NCI-H2171 (cell line): ENCODE results near the gene NAA40.

Source experiments
- DNase-seq: peaks from one replicate; lab custom pipeline; 2025; lab: John Stamatoyannopoulos, UW

The NAA40 gene

DNA sequence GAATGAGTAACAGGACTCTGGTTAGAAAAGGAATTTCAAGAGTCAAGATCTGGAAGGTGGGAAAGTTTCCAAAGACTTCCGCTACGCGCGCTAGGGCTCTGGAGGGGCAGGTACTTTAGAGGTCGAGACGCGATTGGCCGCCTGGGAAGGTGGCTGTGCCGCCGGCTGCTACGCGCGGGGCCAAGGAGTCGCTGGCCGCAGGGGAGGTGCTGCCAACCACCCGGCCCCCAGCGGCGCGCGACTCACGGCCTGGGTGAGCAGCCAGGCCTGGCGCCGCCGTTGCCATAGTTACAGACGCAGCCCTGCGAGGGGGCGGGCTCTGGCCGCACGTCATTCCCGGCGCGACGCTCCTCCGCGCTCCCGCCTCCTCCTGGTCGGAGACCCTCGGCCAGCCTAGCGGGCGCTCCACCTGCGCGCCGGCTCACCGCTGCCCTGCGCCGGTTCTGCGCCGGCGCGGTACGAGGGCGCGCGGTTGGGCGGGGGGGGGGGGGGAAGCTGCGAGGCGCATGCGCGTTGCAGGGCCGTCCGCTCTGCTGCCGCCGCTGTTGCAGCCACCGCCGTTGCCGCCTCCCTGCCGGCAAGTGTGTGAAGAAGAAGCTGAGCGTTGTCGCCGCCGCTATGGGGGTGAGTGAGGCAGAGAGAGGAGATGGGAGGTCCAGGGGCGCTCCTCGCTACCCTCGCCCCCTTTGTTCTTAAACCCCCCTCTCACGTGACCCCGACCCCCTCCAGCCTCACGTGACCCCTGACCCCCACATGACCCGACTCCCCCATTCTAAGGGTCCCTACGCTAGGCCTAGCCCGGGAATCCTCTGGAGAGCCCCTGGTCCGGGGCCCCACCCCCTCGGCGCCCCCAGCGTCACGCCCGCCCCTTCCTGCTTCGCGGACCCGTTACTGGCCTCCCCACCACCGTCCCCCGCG is at the start of gene NAA40:
Gene NAA40, plus strand, starts transcription at position 524 of the 918 bp plus-strand sequence. Its CDS starts 95 bp downstream, at position 619.
- peak; percentile 98 for DNase-seq

GRCh38 chr11:63889344-63889743 is 49.5 kb upstream of the NAA40 start:
- DNase-seq = no peak

- no peak for DNase-seq
Observed at GRCh38 chr11:63890368-63890767, 48.4 kb upstream of the NAA40 start.

DNA sequence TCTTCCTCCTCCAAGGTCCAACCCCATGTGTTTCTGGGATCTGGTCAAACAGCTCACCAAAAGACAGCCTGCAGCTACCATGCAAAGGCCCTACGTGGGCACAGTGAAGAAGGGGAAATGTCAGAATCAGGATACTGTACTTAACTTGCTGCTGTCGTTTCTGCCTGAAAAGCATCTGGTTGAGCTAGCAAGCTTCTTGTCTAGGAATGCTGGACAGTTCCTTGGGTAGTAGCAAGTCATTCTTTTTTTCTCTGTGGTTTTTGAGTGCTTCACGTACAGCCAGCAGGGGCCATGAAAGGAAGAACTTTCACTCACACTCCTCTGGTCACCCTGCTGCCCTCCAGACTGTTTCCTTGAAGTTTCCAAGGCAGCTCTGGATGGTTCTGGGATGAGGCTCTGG is 46.6 kb upstream of the NAA40 start:
- DNase-seq = no peak

DNA sequence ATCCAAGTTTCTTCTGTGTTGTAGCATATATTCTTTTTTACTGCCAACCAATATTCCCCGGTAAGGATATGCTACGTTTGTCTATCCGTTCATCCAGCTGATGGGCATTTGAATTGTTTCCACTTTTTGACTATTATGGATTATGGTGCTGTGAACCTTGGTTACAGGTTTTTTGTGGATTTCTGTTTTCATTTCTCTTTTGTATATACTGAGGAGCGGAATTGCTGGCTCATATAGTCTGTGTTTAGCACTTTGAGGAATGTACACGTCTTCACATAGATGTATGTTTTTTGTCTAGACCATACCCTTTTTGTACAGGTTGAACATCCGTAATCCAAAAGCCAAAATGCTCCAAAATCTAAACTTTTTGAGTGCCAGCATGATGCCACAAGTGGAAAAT is 45.4 kb upstream of the NAA40 start:
- DNase-seq = no peak

- no peak for DNase-seq
Observed at GRCh38 chr11:63896071-63896470, 42.7 kb upstream of the NAA40 start.

GRCh38 chr11:63897459-63898146 is 41.2 kb upstream of the NAA40 start:
- DNase-seq = no peak

DNA sequence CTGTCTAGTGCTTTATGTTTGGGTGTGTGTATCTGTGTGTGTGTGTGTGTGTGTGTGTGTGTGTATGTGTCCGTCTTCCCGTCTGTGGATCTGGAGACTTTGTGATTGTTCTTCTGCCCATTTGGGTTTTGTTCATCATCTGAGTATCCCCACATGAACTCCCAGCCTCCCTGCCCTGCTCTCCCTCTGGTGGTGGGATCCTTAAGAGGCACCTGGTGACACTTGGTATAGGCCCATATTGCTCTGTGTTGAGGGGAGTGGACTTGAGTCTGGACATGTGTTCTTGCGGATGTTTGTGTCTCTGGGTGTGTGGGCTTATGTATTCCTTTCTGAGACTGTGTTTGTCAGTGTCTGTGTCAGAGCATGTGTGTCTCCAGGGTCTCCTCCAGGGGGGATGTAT is 37.1 kb upstream of the NAA40 start:
- no peak for DNase-seq

DNA sequence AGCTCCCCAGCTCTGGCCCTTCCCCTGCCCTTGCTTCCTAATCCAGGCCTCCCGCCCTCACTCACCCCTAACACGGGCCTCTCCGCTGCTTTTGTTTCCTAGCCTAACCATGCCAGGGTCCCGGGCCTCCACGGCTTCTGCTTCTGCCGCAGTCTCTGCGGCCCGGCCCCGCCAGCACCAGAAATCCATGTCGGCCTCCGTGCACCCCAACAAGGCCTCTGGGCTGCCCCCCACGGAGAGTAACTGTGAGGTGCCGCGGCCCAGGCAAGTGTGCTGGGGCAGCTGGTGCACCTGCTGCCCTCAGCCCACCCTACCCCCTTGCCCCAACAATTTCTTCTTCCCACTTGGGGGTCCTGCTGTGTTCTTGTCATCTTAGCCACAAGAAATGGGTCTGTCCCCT is 34.9 kb upstream of the NAA40 start:
- DNase-seq = no peak

DNA sequence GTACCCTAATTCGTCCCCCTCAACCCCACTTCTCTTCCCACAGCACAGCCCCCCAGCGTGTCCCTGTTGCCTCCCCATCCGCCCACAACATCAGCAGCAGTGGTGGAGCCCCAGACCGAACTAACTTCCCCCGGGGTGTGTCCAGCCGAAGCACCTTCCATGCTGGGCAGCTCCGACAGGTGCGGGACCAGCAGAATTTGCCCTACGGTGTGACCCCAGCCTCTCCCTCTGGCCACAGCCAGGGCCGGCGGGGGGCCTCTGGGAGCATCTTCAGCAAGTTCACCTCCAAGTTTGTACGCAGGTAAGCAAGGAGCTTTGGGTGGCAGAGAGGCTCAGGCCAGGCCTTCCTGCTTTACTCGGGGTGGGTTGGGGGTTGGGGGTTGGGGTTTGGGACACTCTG is 34.1 kb upstream of the NAA40 start:
- no peak for DNase-seq

- no peak for DNase-seq
Observed at GRCh38 chr11:63905179-63905578, 33.6 kb upstream of the NAA40 start.

GRCh38 chr11:63906087-63906486 is 32.7 kb upstream of the NAA40 start:
- DNase-seq = no peak

DNA sequence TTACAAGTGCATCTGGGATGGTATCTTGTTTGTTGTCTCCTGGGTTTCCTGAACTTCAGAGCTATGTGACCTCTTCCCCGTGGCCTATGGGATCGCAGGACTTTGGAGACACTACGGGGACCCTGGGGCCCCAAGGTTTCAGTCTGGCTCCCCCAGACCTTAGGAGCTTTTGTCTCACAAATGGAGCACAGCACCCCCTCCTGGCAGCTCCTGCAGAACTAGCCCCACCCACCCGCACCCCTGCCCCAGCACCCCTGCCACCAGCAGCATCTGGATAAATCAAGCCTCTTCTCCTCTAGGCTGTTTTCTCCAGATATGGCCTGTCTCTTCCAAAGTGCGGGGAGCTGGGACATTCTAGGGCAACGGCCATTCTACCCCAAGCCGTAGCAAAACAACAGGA is 32.2 kb upstream of the NAA40 start:
- no peak for DNase-seq

DNA sequence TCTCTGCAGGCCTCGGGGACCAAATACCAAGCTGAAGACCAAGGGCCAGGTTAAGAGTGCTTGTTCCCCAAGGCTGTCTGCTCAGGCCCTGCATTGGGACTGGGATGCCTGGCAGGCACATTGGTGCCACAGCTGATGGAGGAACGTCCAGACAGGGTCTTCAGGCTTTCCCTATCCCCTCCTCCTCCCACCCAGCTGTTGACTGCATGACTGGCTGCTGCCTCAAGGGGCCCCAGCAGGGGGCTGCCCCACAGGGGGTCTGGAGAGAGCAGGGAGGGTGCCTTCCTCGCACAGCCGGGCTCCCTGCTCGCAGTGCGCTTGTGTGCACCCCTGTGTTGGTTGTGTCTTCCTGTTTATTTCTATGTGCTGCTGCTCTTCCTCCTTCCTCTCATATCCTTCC is 31.7 kb upstream of the NAA40 start:
- DNase-seq = no peak

GRCh38 chr11:63907808-63908530 is 30.8 kb upstream of the NAA40 start:
- no peak for DNase-seq

DNA sequence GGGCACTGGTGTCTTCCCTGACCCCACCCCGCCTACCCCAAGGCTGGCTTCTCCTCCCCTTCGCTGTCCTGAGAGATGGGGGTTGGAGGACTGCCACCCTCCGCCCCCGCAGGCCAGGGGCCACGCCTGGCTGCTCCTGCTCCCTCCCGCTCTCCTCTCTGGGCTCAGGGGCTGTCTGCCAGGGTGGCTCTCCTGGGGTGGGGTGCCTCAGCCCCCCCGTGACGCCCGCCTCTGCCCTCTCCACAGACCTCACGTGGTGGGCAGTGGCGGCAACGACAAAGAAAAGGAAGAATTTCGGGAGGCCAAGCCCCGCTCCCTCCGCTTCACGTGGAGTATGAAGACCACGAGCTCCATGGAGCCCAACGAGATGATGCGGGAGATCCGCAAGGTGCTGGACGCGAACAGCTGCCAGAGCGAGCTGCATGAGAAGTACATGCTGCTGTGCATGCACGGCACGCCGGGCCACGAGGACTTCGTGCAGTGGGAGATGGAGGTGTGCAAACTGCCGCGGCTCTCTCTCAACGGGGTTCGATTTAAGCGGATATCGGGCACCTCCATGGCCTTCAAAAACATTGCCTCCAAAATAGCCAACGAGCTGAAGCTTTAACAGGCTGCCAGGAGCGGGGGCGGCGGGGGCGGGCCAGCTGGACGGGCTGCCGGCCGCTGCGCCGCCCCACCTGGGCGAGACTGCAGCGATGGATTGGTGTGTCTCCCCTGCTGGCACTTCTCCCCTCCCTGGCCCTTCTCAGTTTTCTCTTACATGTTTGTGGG is 30.0 kb upstream of the NAA40 start:
- DNase-seq = no peak

GRCh38 chr11:63909591-63910506 is 29.0 kb upstream of the NAA40 start:
- DNase-seq = peak; percentile 45

DNA sequence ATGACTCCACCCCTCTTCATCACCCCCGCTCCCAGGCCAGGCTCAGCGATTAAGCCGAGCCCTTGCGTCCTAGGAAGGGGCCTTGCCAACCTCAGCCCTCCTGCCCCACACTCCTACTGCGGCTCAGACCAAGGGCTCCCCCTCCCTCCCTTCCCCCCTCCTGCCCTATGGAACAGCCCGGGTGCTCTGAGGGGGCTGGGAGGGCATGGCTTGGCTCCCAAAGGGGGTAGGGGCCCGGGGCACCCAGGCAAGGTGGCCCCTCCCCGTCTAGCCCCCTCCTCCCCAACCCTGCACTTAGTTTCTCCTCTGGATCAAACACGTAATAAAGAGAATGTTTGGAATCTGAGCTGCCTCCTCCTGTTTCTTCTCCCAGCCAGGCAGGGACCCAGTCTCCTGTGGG is 28.1 kb upstream of the NAA40 start:
- DNase-seq = no peak

DNA sequence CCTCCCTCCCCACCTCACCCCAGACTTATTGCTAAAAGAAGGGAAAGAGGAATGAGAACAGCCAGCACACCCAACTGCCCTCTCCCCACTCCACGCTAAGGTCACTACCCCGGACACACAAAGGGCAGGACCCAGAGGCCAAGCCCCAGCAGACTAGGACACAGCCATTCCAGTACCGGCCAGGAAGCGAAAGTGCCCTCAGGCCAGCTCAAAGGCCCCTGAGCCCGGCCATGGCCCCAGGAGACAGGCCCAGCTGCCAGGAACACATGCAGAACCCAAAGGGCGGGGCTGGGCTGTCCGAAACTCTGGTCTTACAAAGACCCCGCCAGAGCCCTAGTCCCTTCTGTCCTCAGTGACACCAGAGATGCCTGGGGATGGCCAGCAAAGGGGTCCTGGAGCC is 27.4 kb upstream of the NAA40 start:
- DNase-seq = no peak

DNA sequence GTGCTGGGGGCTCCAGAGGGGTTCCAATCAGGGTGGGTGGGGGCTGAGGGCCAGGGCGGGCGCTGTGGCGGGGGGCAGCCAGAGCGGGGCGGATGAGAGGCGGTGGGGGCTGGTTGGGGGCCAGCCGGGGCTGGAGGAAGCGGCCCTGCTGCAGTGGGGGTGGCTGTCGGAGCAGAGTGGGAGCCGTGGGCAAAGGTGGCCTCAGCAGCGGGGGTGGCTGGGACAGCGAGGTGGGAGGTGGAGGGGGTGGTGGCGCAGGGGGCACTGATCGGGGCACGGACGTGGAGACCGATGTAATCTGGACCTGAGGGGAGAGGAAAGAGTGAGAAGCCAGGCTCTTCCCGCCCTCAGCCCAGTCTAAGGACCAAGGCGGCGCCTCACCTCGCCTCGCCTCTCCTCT is 26.9 kb upstream of the NAA40 start:
- no peak for DNase-seq

- DNase-seq = no peak
Observed at GRCh38 chr11:63912678-63913077, 26.1 kb upstream of the NAA40 start.
